ENCODE data around the gene LCN15. TPM values are rescaled to one million over a fixed set of nuclear protein-coding genes. Genes with fewer than 3 reads are reported as not detected.

LCN15 gene
- total RNA-seq, 1 experiment from 2014 or later: not detected

DNA sequence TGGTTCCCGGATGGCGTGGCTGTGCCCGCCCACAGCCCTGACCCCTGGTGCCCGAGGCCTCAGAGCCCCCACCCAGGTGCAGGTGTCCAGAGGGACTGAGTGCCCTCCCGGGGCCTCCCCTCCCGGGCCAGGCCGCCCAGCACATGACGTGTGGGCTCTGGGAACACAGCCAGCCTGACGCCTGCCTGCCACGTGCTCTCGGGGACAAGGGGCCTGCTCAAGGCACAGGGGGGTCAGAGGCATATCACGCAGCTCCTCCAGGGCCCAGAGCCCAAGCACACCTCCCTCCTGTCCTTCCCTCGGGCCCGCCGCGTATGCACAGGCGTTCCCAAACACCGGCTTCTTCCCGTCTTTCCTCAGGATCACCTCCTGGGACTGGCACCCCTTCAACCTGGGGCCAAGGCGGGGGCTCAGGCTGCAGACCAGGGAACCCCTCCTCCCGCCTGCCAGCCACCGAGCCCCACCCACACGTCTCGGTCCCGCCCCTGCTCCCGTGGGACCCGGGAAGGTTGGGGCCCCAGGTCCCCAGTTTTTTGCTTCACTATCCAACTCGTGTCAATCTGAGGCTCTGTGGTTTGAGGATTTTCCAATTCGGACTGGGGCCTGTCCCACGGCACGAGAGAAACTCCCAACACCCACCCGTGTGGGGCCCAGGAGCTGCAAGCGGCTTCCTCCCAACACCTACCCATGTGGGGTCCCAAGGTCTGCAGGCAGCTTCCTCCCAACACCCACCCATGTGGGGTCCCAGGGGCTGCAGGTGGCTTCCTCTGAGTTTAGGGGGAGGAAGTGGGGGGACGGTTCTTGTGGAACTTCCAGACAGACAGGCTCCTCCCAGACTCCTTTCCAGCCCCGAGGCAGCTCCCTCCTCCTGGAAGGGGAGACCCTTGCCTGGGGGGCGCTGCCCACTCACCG is 23.1 kb downstream of the LCN15 start:
- H3K4me1 Mint-ChIP-seq (ENCODE audit: low read depth, unreplicated experiment): no peaks in the 10 kb centered on the region
- no peaks in the 10 kb centered on the region for H3K36me3 Mint-ChIP-seq (ENCODE audit: insufficient read depth, unreplicated experiment)
- H3K27ac Mint-ChIP-seq (ENCODE audit: unreplicated experiment): no peak overlapping the region
- intact Hi-C loops (cut with micrococcal nuclease; ENCODE audit: unreplicated experiment): no loop called here
- DNase-seq: no peak
- H3K9me3 Mint-ChIP-seq (ENCODE audit: low read depth, unreplicated experiment): no peaks in the 10 kb centered on the region
- H3K27me3 Mint-ChIP-seq (ENCODE audit: unreplicated experiment): peaks cover 65% of the 10 kb centered on the region
- BruUV-seq (replicated peaks): no TSS peak
- no peak overlapping the region for H3K4me3 Mint-ChIP-seq (ENCODE audit: low read depth, unreplicated experiment)
- CTCF ChIA-PET: no interaction called here
- TF ChIP-seq, protein P1, sequence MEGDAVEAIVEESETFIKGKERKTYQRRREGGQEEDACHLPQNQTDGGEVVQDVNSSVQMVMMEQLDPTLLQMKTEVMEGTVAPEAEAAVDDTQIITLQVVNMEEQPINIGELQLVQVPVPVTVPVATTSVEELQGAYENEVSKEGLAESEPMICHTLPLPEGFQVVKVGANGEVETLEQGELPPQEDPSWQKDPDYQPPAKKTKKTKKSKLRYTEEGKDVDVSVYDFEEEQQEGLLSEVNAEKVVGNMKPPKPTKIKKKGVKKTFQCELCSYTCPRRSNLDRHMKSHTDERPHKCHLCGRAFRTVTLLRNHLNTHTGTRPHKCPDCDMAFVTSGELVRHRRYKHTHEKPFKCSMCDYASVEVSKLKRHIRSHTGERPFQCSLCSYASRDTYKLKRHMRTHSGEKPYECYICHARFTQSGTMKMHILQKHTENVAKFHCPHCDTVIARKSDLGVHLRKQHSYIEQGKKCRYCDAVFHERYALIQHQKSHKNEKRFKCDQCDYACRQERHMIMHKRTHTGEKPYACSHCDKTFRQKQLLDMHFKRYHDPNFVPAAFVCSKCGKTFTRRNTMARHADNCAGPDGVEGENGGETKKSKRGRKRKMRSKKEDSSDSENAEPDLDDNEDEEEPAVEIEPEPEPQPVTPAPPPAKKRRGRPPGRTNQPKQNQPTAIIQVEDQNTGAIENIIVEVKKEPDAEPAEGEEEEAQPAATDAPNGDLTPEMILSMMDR (IDR thresholded peaks at IDR 0.05; ENCODE audit: unreplicated experiment): no peak

DNA sequence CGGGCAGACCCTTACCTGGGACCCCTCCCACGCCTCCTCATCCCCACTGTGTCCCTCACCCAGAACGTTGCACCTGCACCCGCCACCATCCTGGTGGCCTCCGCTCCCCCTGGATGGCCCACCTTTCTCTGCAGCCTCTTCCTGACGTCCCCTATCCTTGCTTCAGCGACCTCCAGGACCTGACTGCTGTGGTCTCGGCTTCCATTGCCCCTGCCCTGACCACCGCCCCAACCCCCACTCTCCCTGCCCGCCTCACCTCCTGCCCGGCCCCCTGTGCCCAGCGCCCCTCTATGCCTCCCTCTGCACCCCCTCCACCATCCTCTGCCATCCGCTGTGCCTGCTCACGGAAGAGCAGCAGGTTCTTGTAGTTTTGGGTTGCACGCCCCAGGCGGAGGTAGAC is 23.8 kb downstream of the LCN15 start:
- BruUV-seq (replicated peaks): no TSS peak
- intact Hi-C loops (cut with micrococcal nuclease; ENCODE audit: unreplicated experiment): no loop called here

DNA sequence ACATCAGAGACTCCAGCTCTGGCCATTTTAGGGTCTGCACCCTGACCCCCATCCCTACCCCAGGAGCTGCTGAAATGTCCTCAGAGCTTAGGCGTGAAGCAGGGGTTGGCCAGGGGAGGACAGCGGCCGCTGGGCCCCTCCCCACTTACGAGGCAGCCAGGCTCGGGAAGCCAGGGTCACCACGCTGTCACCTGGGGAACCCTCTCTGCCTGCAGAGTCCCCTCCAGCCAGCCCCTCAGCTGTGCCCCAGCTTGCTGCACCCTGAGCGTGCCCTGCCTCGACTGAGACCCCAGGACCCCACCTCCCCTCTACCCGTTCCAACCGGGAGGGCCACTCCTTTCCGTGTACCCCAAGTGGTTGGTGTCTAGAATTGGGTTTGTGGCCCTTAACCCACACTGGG is 24.2 kb downstream of the LCN15 start:
- CTCF ChIA-PET: interaction anchor here (0.6 kb wide), 1 partner anchor 12 kb away, joined by 3 read pairs; no protein-coding TSS in a partner anchor
- no peak for DNase-seq
- TF ChIP-seq, protein P1 (IDR thresholded peaks at IDR 0.05; ENCODE audit: unreplicated experiment): no peak
- Mint-ChIP-seq H3K4me3 (ENCODE audit: low read depth, unreplicated experiment) (no peak overlapping the region), H3K36me3 (ENCODE audit: insufficient read depth, unreplicated experiment) (no peaks in the 10 kb centered on the region), H3K4me1 (ENCODE audit: low read depth, unreplicated experiment) (no peaks in the 10 kb centered on the region), H3K27ac (ENCODE audit: unreplicated experiment) (no peak overlapping the region), H3K27me3 (ENCODE audit: unreplicated experiment) (peaks cover 68% of the 10 kb centered on the region), H3K9me3 (ENCODE audit: low read depth, unreplicated experiment) (no peaks in the 10 kb centered on the region)
- BruUV-seq (replicated peaks): no TSS peak
- intact Hi-C loops (cut with micrococcal nuclease; ENCODE audit: unreplicated experiment): no loop called here

More for the DNA sequence above, 23.8 kb downstream of the LCN15 start:
- Mint-ChIP-seq H3K36me3 (ENCODE audit: insufficient read depth, unreplicated experiment) (no peaks in the 10 kb centered on the region), H3K9me3 (ENCODE audit: low read depth, unreplicated experiment) (no peaks in the 10 kb centered on the region), H3K4me3 (ENCODE audit: low read depth, unreplicated experiment) (no peak overlapping the region), H3K4me1 (ENCODE audit: low read depth, unreplicated experiment) (no peaks in the 10 kb centered on the region), H3K27ac (ENCODE audit: unreplicated experiment) (no peak overlapping the region), H3K27me3 (ENCODE audit: unreplicated experiment) (peaks cover 68% of the 10 kb centered on the region)
- CTCF ChIA-PET: interaction anchor here (0.6 kb wide), 1 partner anchor 11 kb away, joined by 3 read pairs; no protein-coding TSS in a partner anchor
- DNase-seq: no peak
- TF ChIP-seq, protein P1 (IDR thresholded peaks at IDR 0.05; ENCODE audit: unreplicated experiment): no peak

DNA sequence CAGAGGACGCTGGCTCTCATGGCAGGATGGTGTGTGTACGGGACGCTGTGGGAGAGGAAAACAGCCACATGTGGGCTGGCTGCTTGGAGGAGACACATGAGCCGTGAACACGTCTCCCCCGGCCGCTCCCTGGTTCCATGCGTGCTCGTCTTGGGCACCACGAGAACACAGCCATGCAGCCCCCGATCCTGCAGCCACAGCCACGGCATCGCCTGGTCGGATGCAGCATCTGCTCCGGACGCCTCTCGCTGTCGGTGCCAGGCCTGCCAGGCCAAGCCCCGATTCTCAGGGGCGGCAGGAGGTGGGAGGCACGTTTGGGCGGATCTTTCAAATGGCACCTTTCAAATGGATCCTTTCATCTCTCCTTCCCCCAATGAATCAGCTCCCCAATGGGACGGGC is 24.8 kb downstream of the LCN15 start:
- no peak overlapping the region for H3K27ac Mint-ChIP-seq (ENCODE audit: unreplicated experiment)
- no peaks in the 10 kb centered on the region for H3K9me3 Mint-ChIP-seq (ENCODE audit: low read depth, unreplicated experiment)
- no peak overlapping the region for H3K4me3 Mint-ChIP-seq (ENCODE audit: low read depth, unreplicated experiment)
- H3K36me3 Mint-ChIP-seq (ENCODE audit: insufficient read depth, unreplicated experiment): no peaks in the 10 kb centered on the region
- CTCF ChIA-PET: no interaction called here
- H3K4me1 Mint-ChIP-seq (ENCODE audit: low read depth, unreplicated experiment): no peaks in the 10 kb centered on the region
- no TSS peak for BruUV-seq (replicated peaks)
- peaks cover 68% of the 10 kb centered on the region for H3K27me3 Mint-ChIP-seq (ENCODE audit: unreplicated experiment)
- intact Hi-C loops (cut with micrococcal nuclease; ENCODE audit: unreplicated experiment): no loop called here
- TF ChIP-seq, protein P1 (IDR thresholded peaks at IDR 0.05; ENCODE audit: unreplicated experiment): no peak
- no peak for DNase-seq
